GM12875 (cell line): Measurements from ENCODE around the gene NXT1.
"Not testable (repeated sequence)": the region's sequence is repeated elsewhere in the genome, so short reads cannot be mapped to it uniquely, and the experiment has no call there.

Experiments
- H3K4me3 ChIP-seq: one replicate; pipeline ENCODE4 v1.5.1; 2011; ENCODE audit warnings: low read depth, low read length, control low read depth
- CTCF ChIP-seq: IDR thresholded peaks from 2 replicates; pipeline ENCODE4 v1.5.1; 2011; ENCODE audit warnings: low read depth, mild to moderate bottlenecking, control low read depth, inconsistent platforms, low read length, moderate library complexity, borderline replicate concordance; ENCODE audit not compliant: insufficient read depth

Gene NXT1

GRCh38 chr20:23347791-23348190, 2.8 kb upstream of the NXT1 start:
- no peak for TF ChIP-seq CTCF
- H3K4me3 ChIP-seq: no peak overlapping the region

- not testable (repeated sequence) for H3K4me3 ChIP-seq
Observed at GRCh38 chr20:23348510-23348909, 2.1 kb upstream of the NXT1 start.

GRCh38 chr20:23349338-23350195, 1.0 kb upstream of the NXT1 start:
- TF ChIP-seq CTCF: 0 out of 2 replicates have a peak, but pooled peaks have one; percentile 28
- H3K4me3 ChIP-seq: peak overlapping the region; percentile 53

- no peak for TF ChIP-seq CTCF
- peak overlapping the region; percentile 82 for H3K4me3 ChIP-seq
Observed at GRCh38 chr20:23350904-23351838, 580 bp downstream of the NXT1 start.

GRCh38 chr20:23356203-23356602, 5.6 kb downstream of the NXT1 start:
- TF ChIP-seq CTCF: no peak
- no peak overlapping the region for H3K4me3 ChIP-seq

GRCh38 chr20:23357767-23358562, 7.4 kb downstream of the NXT1 start:
- peak overlapping the region; percentile 71 for H3K4me3 ChIP-seq
- TF ChIP-seq CTCF: no peak

GRCh38 chr20:23358563-23358906, 7.9 kb downstream of the NXT1 start:
- TF ChIP-seq CTCF: no peak
- H3K4me3 ChIP-seq: no peak overlapping the region
